OCI-LY3 (cell line): ENCODE measurements around the gene EPX.

Experiments
- CTCF ChIP-seq: fragments of 200-600, 300-600 bp; sonication (generic); IDR thresholded peaks from 2 replicates; pipeline ENCODE4 v1.5.1; 2014; ENCODE audit warnings: antibody characterized with exemption, low read length, low read depth
- EZH2phosphoT487 ChIP-seq: fragments of 200-600 bp; shearing (Covaris generic); IDR thresholded peaks from 2 replicates; pipeline ENCODE4 v1.6.1; 2018; ENCODE audit warnings: antibody characterized with exemption, mixed run types, low read depth

GRCh38 chr17:58233543-58233942 is 41.0 kb downstream of the EPX start:
- no peak for TF ChIP-seq CTCF
- no peak for TF ChIP-seq EZH2phosphoT487
